GM21717 (cell line): ENCODE measurements around the gene CLEC16A.
A peak's percentile ranks its signal among the peaks of the same experiment; 100 is the strongest.

ENCODE experiments used
- ATAC-seq: cut with Tn5 transposase; IDR thresholded peaks from one replicate; pipeline ENCODE4 v1.9.1; 2021; ENCODE audit warnings: mild to moderate bottlenecking, moderate library complexity; ENCODE audit not compliant: unreplicated experiment

Gene CLEC16A

GRCh38 chr16:11165349-11165748 lies 221.0 kb downstream of the CLEC16A start:
- no peak for ATAC-seq

- ATAC-seq: no peak
These were observed 221.7 kb downstream of the CLEC16A start for GRCh38 chr16:11165894-11166665.

- no peak for ATAC-seq
These were observed 223.2 kb downstream of the CLEC16A start for GRCh38 chr16:11167581-11167980.

- no peak for ATAC-seq
These were observed 224.2 kb downstream of the CLEC16A start for GRCh38 chr16:11168386-11169051.

- no peak for ATAC-seq
These were observed 225.3 kb downstream of the CLEC16A start for GRCh38 chr16:11169641-11170040.

GRCh38 chr16:11170201-11170600 lies 225.8 kb downstream of the CLEC16A start:
- no peak for ATAC-seq

GRCh38 chr16:11170696-11171447 lies 226.5 kb downstream of the CLEC16A start:
- ATAC-seq: no peak

- ATAC-seq: no peak
These were observed 227.0 kb downstream of the CLEC16A start for GRCh38 chr16:11171448-11171709.

- ATAC-seq: no peak
These were observed 227.5 kb downstream of the CLEC16A start for GRCh38 chr16:11171757-11172299.

GRCh38 chr16:11173426-11173825 lies 229.1 kb downstream of the CLEC16A start:
- ATAC-seq: no peak

GRCh38 chr16:11174141-11174540 lies 229.8 kb downstream of the CLEC16A start:
- ATAC-seq: no peak

- no peak for ATAC-seq
These were observed 230.9 kb downstream of the CLEC16A start for GRCh38 chr16:11175106-11175786.

- peak; percentile 47 for ATAC-seq
These were observed 231.5 kb downstream of the CLEC16A start for GRCh38 chr16:11175787-11176341.

- ATAC-seq: no peak
These were observed 233.3 kb downstream of the CLEC16A start for GRCh38 chr16:11177578-11178160.

GRCh38 chr16:11178424-11178823 lies 234.1 kb downstream of the CLEC16A start:
- no peak for ATAC-seq

GRCh38 chr16:11179574-11179973 lies 235.2 kb downstream of the CLEC16A start:
- ATAC-seq: no peak

GRCh38 chr16:11180489-11180888 lies 236.1 kb downstream of the CLEC16A start:
- ATAC-seq: no peak

- no peak for ATAC-seq
These were observed 237.0 kb downstream of the CLEC16A start for GRCh38 chr16:11181242-11181898.

- ATAC-seq: no peak
These were observed 237.5 kb downstream of the CLEC16A start for GRCh38 chr16:11181899-11182279.

GRCh38 chr16:11182411-11182810 lies 238.0 kb downstream of the CLEC16A start:
- ATAC-seq: no peak
